ENCODE measurements around the gene KLHL33.

- TF ChIP-seq ZNF274 (IDR thresholded peaks at IDR 0.05; ENCODE audit: low read depth, low read length) (no peak), YY1 (IDR thresholded peaks at IDR 0.05; ENCODE audit: insufficient read depth, insufficient read length) (no peak), SUZ12 (IDR thresholded peaks at IDR 0.05; ENCODE audit: extremely low read depth, insufficient read depth, insufficient read length) (no peak)
Measured at GRCh38 chr14:20440465-20440864, 4.5 kb upstream of the KLHL33 start.
